ENCODE data around the gene EFNA2.

EFNA2 gene

GRCh38 chr19:1340681-1341469 lies 55.2 kb downstream of the EFNA2 start:
- Histone ChIP-seq H3K27me3 (ENCODE audit: insufficient read depth, low read depth) (peaks cover 10% of the 10 kb centered on the region; the same call in 1 of the 2 replicates), H2AFZ (ENCODE audit: low read depth) (no peak overlapping the region), H3K36me3 (ENCODE audit: insufficient read depth) (no peaks in the 10 kb centered on the region), H3K9ac (no peak overlapping the region), H3K27ac (no peak overlapping the region), H3K4me3 (IDR thresholded peaks at IDR 0.05; ENCODE audit: insufficient read depth, low read depth, low read length) (no peak overlapping the region), H3K79me2 (ENCODE audit: insufficient read depth, low read depth) (no peaks in the 10 kb centered on the region), H4K20me1 (ENCODE audit: insufficient read depth) (no peaks in the 10 kb centered on the region), H3K4me2 (no peak overlapping the region), H3K4me1 (ENCODE audit: low read depth, poor library complexity, severe bottlenecking) (peaks cover 23% of the 10 kb centered on the region)
- no peak for TF ChIP-seq CTCF (conservative IDR thresholded peaks at IDR 0.05; ENCODE audit: low read depth, low read length)

GRCh38 chr19:1343041-1343440 lies 57.4 kb downstream of the EFNA2 start:
- Histone ChIP-seq H3K27me3 (ENCODE audit: insufficient read depth, low read depth) (peaks cover 10% of the 10 kb centered on the region; the same call in 1 of the 2 replicates), H3K79me2 (ENCODE audit: insufficient read depth, low read depth) (no peaks in the 10 kb centered on the region), H3K4me1 (ENCODE audit: low read depth, poor library complexity, severe bottlenecking) (peaks cover 29% of the 10 kb centered on the region), H3K4me3 (IDR thresholded peaks at IDR 0.05; ENCODE audit: insufficient read depth, low read depth, low read length) (no peak overlapping the region), H3K4me2 (no peak overlapping the region), H3K9ac (no peak overlapping the region), H2AFZ (ENCODE audit: low read depth) (no peak overlapping the region), H4K20me1 (ENCODE audit: insufficient read depth) (no peaks in the 10 kb centered on the region), H3K36me3 (ENCODE audit: insufficient read depth) (no peaks in the 10 kb centered on the region), H3K27ac (no peak overlapping the region)
- TF ChIP-seq CTCF (conservative IDR thresholded peaks at IDR 0.05; ENCODE audit: low read depth, low read length), result no peak

- Histone ChIP-seq H3K79me2 (ENCODE audit: insufficient read depth, low read depth) (no peaks in the 10 kb centered on the region), H3K27me3 (ENCODE audit: insufficient read depth, low read depth) (no peaks in the 10 kb centered on the region), H4K20me1 (ENCODE audit: insufficient read depth) (no peaks in the 10 kb centered on the region), H3K4me3 (IDR thresholded peaks at IDR 0.05; ENCODE audit: insufficient read depth, low read depth, low read length) (no peak overlapping the region), H3K27ac (no peak overlapping the region), H2AFZ (ENCODE audit: low read depth) (no peak overlapping the region), H3K4me1 (ENCODE audit: low read depth, poor library complexity, severe bottlenecking) (peaks cover 25% of the 10 kb centered on the region), H3K4me2 (no peak overlapping the region), H3K36me3 (ENCODE audit: insufficient read depth) (no peaks in the 10 kb centered on the region), H3K9ac (no peak overlapping the region)
- no peak for TF ChIP-seq CTCF (conservative IDR thresholded peaks at IDR 0.05; ENCODE audit: low read depth, low read length)
These were observed 63.5 kb downstream of the EFNA2 start for GRCh38 chr19:1349211-1349610.

GRCh38 chr19:1350867-1351266 lies 65.2 kb downstream of the EFNA2 start:
- H3K79me2 ChIP-seq (ENCODE audit: insufficient read depth, low read depth), result peaks cover 1% of the 10 kb centered on the region; the same call in 1 of the 2 replicates
- H3K4me1 ChIP-seq (ENCODE audit: low read depth, poor library complexity, severe bottlenecking), result peaks cover 14% of the 10 kb centered on the region
- no peaks in the 10 kb centered on the region for H3K36me3 ChIP-seq (ENCODE audit: insufficient read depth)
- no peak for TF ChIP-seq CTCF (conservative IDR thresholded peaks at IDR 0.05; ENCODE audit: low read depth, low read length)
- H3K27ac ChIP-seq, result no peak overlapping the region
- H2AFZ ChIP-seq (ENCODE audit: low read depth), result no peak overlapping the region
- H4K20me1 ChIP-seq (ENCODE audit: insufficient read depth), result no peaks in the 10 kb centered on the region
- no peak overlapping the region for H3K4me3 ChIP-seq (IDR thresholded peaks at IDR 0.05; ENCODE audit: insufficient read depth, low read depth, low read length)
- H3K9ac ChIP-seq, result no peak overlapping the region
- H3K4me2 ChIP-seq, result no peak overlapping the region
- H3K27me3 ChIP-seq (ENCODE audit: insufficient read depth, low read depth), result no peaks in the 10 kb centered on the region

All from KMS-11 (cell line).